Mesendoderm (in vitro differentiated cells): Measurements from ENCODE around the gene LRRC8B.

ENCODE experiments used
- DNase-seq: peaks from one replicate; pipeline ENCODE4 v3.0.0; 2013
- H2AK5ac ChIP-seq: 2 replicates; pipeline ENCODE4 v1.6.1; 2013; ENCODE audit warnings: low read length, inconsistent platforms
- H2BK120ac ChIP-seq: 2 replicates; pipeline ENCODE4 v1.6.1; 2013; ENCODE audit warnings: low read depth, mild to moderate bottlenecking, low read length, moderate library complexity, mixed read lengths
- H2BK15ac ChIP-seq: replicated peaks from 2 replicates; pipeline ENCODE4 v1.6.1; 2013; ENCODE audit warnings: low read depth, mild to moderate bottlenecking, moderate library complexity
- H2BK5ac ChIP-seq: 2 replicates; pipeline ENCODE4 v1.6.1; 2013; ENCODE audit warnings: low read length, inconsistent platforms
- H3K18ac ChIP-seq: 2 replicates; pipeline ENCODE4 v1.6.1; 2013; ENCODE audit warnings: mild to moderate bottlenecking, low read length, mixed read lengths
- H3K23ac ChIP-seq: one replicate; pipeline ENCODE4 v1.6.1; 2013; ENCODE audit warnings: low read length
- H3K27ac ChIP-seq: 2 replicates; pipeline ENCODE4 v1.5.1; 2013; ENCODE audit warnings: low read depth, mild to moderate bottlenecking, inconsistent platforms, low read length, moderate library complexity
- H3K27me3 ChIP-seq: 2 replicates; pipeline ENCODE4 v1.6.1; 2013; ENCODE audit warnings: low read length, control low read depth, mild to moderate bottlenecking, inconsistent platforms; ENCODE audit not compliant: insufficient read depth, poor library complexity
- H3K36me3 ChIP-seq: 2 replicates; pipeline ENCODE4 v1.6.1; 2013; ENCODE audit warnings: low read length, inconsistent platforms; ENCODE audit not compliant: control insufficient read depth, insufficient read depth
- H3K4ac ChIP-seq: one replicate; pipeline ENCODE4 v1.6.1; 2013; ENCODE audit warnings: low read depth, mild to moderate bottlenecking, low read length, moderate library complexity
- H3K4me1 ChIP-seq: 2 replicates; pipeline ENCODE4 v1.6.1; 2013; ENCODE audit warnings: low read depth, low read length, inconsistent platforms; ENCODE audit not compliant: control insufficient read depth
- H3K4me2 ChIP-seq: 2 replicates; pipeline ENCODE4 v1.6.1; 2013; ENCODE audit warnings: low read length
- H3K4me3 ChIP-seq: 2 replicates; pipeline ENCODE4 v1.5.1; 2013; ENCODE audit warnings: mild to moderate bottlenecking, low read length
- H3K56ac ChIP-seq: one replicate; pipeline ENCODE4 v1.6.1; 2013; ENCODE audit warnings: low read length
- H3K79me1 ChIP-seq: 2 replicates; pipeline ENCODE4 v1.6.1; 2013; ENCODE audit warnings: low read length, inconsistent platforms
- H3K79me2 ChIP-seq: 2 replicates; pipeline ENCODE4 v1.6.1; 2013; ENCODE audit warnings: mild to moderate bottlenecking, low read length; ENCODE audit not compliant: control insufficient read depth, insufficient read depth
- H3K9ac ChIP-seq: 2 replicates; pipeline ENCODE4 v1.6.1; 2013; ENCODE audit warnings: low read length, inconsistent platforms
- H4K5ac ChIP-seq: one replicate; pipeline ENCODE4 v1.6.1; 2013; ENCODE audit warnings: low read length
- H4K8ac ChIP-seq: one replicate; pipeline ENCODE4 v1.6.1; 2013; ENCODE audit warnings: low read depth, mild to moderate bottlenecking, control low read depth, low read length, moderate library complexity
- WGBS: extraction: QIAGEN DNeasy Blood & Tissue Kit; methylation state at CpG from one replicate; pipeline ENCODE4 v1.1.7; 2013; ENCODE audit warnings: low lambda C conversion rate, missing lambda C conversion rate; ENCODE audit not compliant: insufficient coverage; ENCODE audit errors: extremely low coverage; 5-methylcytosine and 5-hydroxymethylcytosine counted together

The LRRC8B gene

GRCh38 chr1:89581859-89582258 lies 57.2 kb downstream of the LRRC8B start:
- Histone ChIP-seq H3K23ac (no peak overlapping the region), H3K36me3 (no peaks in the 10 kb centered on the region), H3K27me3 (no peaks in the 10 kb centered on the region), H3K27ac (no peak overlapping the region), H4K5ac (no peak overlapping the region), H2BK120ac (no peak overlapping the region), H2BK5ac (no peak overlapping the region), H3K18ac (no peak overlapping the region), H4K8ac (no peak overlapping the region), H3K4me2 (no peak overlapping the region), H2AK5ac (no peak overlapping the region), H3K4me1 (no peaks in the 10 kb centered on the region), H3K4ac (no peak overlapping the region), H3K56ac (no peak overlapping the region), H2BK15ac (no peak overlapping the region), H3K79me2 (no peaks in the 10 kb centered on the region), H3K4me3 (no peak overlapping the region), H3K9ac (no peak overlapping the region), H3K79me1 (no peaks in the 10 kb centered on the region)
- DNase-seq, result no peak
- no CpG with 5 or more reads among the region's 1 CpG for WGBS

- Histone ChIP-seq H3K4me3 (no peak overlapping the region), H3K4ac (no peak overlapping the region), H2AK5ac (no peak overlapping the region), H2BK120ac (no peak overlapping the region), H3K79me1 (no peaks in the 10 kb centered on the region), H3K56ac (no peak overlapping the region), H4K8ac (no peak overlapping the region), H3K27ac (no peak overlapping the region), H3K4me2 (no peak overlapping the region), H2BK5ac (no peak overlapping the region), H4K5ac (no peak overlapping the region), H3K23ac (no peak overlapping the region), H2BK15ac (no peak overlapping the region), H3K4me1 (no peaks in the 10 kb centered on the region), H3K9ac (no peak overlapping the region), H3K79me2 (no peaks in the 10 kb centered on the region), H3K18ac (no peak overlapping the region), H3K36me3 (no peaks in the 10 kb centered on the region), H3K27me3 (no peaks in the 10 kb centered on the region)
- WGBS, result no CpG with 5 or more reads among the region's 9 CpGs
- DNase-seq, result no peak
Measured at GRCh38 chr1:89582571-89582970, 57.9 kb downstream of the LRRC8B start.

- H3K18ac ChIP-seq, result no peak overlapping the region
- H2BK120ac ChIP-seq, result no peak overlapping the region
- no peak overlapping the region for H3K23ac ChIP-seq
- H2BK15ac ChIP-seq, result no peak overlapping the region
- H3K4ac ChIP-seq, result no peak overlapping the region
- H3K27ac ChIP-seq, result no peak overlapping the region
- H3K9ac ChIP-seq, result no peak overlapping the region
- H3K56ac ChIP-seq, result no peak overlapping the region
- H4K5ac ChIP-seq, result no peak overlapping the region
- no peaks in the 10 kb centered on the region for H3K4me1 ChIP-seq
- H3K4me2 ChIP-seq, result no peak overlapping the region
- no peaks in the 10 kb centered on the region for H3K27me3 ChIP-seq
- H2BK5ac ChIP-seq, result no peak overlapping the region
- WGBS, result no CpG with 5 or more reads among the region's 2 CpGs
- H3K79me1 ChIP-seq, result no peaks in the 10 kb centered on the region
- H3K79me2 ChIP-seq, result peaks cover 1% of the 10 kb centered on the region
- H3K4me3 ChIP-seq, result no peak overlapping the region
- no peak for DNase-seq
- H3K36me3 ChIP-seq, result no peaks in the 10 kb centered on the region
- H4K8ac ChIP-seq, result no peak overlapping the region
- no peak overlapping the region for H2AK5ac ChIP-seq
Measured at GRCh38 chr1:89584211-89584610, 59.6 kb downstream of the LRRC8B start.

GRCh38 chr1:89584781-89585180 lies 60.2 kb downstream of the LRRC8B start:
- H2AK5ac ChIP-seq, result no peak overlapping the region
- H3K18ac ChIP-seq, result no peak overlapping the region
- no peak overlapping the region for H2BK5ac ChIP-seq
- no peak overlapping the region for H3K9ac ChIP-seq
- H2BK15ac ChIP-seq, result no peak overlapping the region
- no peak overlapping the region for H3K4ac ChIP-seq
- no peaks in the 10 kb centered on the region for H3K36me3 ChIP-seq
- no peak for DNase-seq
- H3K4me3 ChIP-seq, result no peak overlapping the region
- H3K79me1 ChIP-seq, result no peaks in the 10 kb centered on the region
- H4K8ac ChIP-seq, result no peak overlapping the region
- H3K4me2 ChIP-seq, result no peak overlapping the region
- no peak overlapping the region for H3K56ac ChIP-seq
- no peaks in the 10 kb centered on the region for H3K27me3 ChIP-seq
- no peaks in the 10 kb centered on the region for H3K4me1 ChIP-seq
- H2BK120ac ChIP-seq, result no peak overlapping the region
- no CpG with 5 or more reads among the region's 3 CpGs for WGBS
- no peak overlapping the region for H3K23ac ChIP-seq
- peaks cover 2% of the 10 kb centered on the region for H3K79me2 ChIP-seq
- no peak overlapping the region for H3K27ac ChIP-seq
- H4K5ac ChIP-seq, result no peak overlapping the region

DNA sequence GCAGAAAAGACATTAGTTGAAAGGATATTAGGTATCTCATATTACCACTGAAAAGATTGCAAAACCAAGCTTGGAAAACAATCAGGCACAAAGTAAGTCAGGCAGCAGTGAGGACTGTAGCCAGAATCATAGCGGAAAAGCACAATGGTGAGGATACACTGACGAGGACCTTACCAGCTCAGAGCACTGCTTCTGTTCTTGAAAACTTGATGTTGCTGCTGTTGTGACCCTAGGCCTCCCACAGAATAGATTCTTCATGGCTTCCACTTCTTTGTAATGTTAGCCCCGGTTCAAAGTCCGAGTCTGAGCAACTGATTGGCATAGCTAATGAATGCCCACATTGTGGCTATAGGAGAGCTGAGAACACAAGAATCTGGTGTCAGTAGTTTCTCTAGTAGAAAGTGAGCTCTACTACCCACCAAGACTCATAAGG lies 63.1 kb downstream of the LRRC8B start:
- WGBS, result no CpG with 5 or more reads among the region's 4 CpGs
- H3K18ac ChIP-seq, result no peak overlapping the region

GRCh38 chr1:89588480-89588879 lies 63.9 kb downstream of the LRRC8B start:
- Histone ChIP-seq H3K4ac (no peak overlapping the region), H2BK5ac (no peak overlapping the region), H4K8ac (no peak overlapping the region), H3K9ac (no peak overlapping the region), H3K79me1 (no peaks in the 10 kb centered on the region), H2BK120ac (no peak overlapping the region), H3K27ac (no peak overlapping the region), H4K5ac (no peak overlapping the region), H3K79me2 (peaks cover 5% of the 10 kb centered on the region), H2AK5ac (no peak overlapping the region), H3K4me3 (no peak overlapping the region), H3K23ac (no peak overlapping the region), H2BK15ac (no peak overlapping the region), H3K36me3 (no peaks in the 10 kb centered on the region), H3K56ac (no peak overlapping the region), H3K4me1 (no peaks in the 10 kb centered on the region), H3K18ac (no peak overlapping the region), H3K27me3 (no peaks in the 10 kb centered on the region), H3K4me2 (no peak overlapping the region)
- no peak for DNase-seq
- WGBS, result no CpG with 5 or more reads among the region's 1 CpG

More for the DNA sequence above, 63.1 kb downstream of the LRRC8B start:
- Histone ChIP-seq H3K4ac (no peak overlapping the region), H3K4me3 (no peak overlapping the region), H3K79me1 (no peaks in the 10 kb centered on the region), H3K56ac (no peak overlapping the region), H3K9ac (no peak overlapping the region), H2BK120ac (no peak overlapping the region), H3K23ac (no peak overlapping the region), H2BK15ac (no peak overlapping the region), H2BK5ac (no peak overlapping the region), H3K4me1 (no peaks in the 10 kb centered on the region), H3K27ac (no peak overlapping the region), H4K5ac (no peak overlapping the region), H3K36me3 (no peaks in the 10 kb centered on the region), H4K8ac (no peak overlapping the region), H3K79me2 (peaks cover 5% of the 10 kb centered on the region), H3K27me3 (no peaks in the 10 kb centered on the region), H3K4me2 (no peak overlapping the region), H2AK5ac (no peak overlapping the region)
- no peak for DNase-seq
